DND-41 (cell line): ENCODE measurements around the gene TIMM50.

ENCODE experiments used
- ATAC-seq: fragments of 200-7000 bp; cut with Tn5 transposase; 3 replicates; pipeline ENCODE4 v1.9.1; 2021; ENCODE audit warnings: low read depth; ENCODE audit not compliant: insufficient read depth
- DNase-seq: peaks from one replicate; pipeline ENCODE4 v3.0.0-alpha.2; 2020
- H2AFZ ChIP-seq: 2 replicates; pipeline ENCODE4 v1.6.0; 2012; ENCODE audit warnings: low read depth, low read length
- H3K27ac ChIP-seq: 2 replicates; pipeline ENCODE4 v1.5.1; 2012; ENCODE audit warnings: low read length, inconsistent platforms
- H3K27me3 ChIP-seq: fragments of 200-600 bp; sonication (generic); 2 replicates; pipeline ENCODE4 v1.6.0; 2012; ENCODE audit warnings: low read length, mild to moderate bottlenecking, inconsistent platforms; ENCODE audit not compliant: insufficient read depth, poor library complexity
- H3K36me3 ChIP-seq: 2 replicates; pipeline ENCODE4 v1.5.1; 2012; ENCODE audit warnings: low read length, inconsistent platforms; ENCODE audit not compliant: insufficient read depth
- H3K4me1 ChIP-seq: 2 replicates; pipeline ENCODE4 v1.5.1; 2012; ENCODE audit warnings: mild to moderate bottlenecking, low read length; ENCODE audit not compliant: insufficient read depth
- H3K4me2 ChIP-seq: 2 replicates; pipeline ENCODE4 v1.6.0; 2012; ENCODE audit warnings: mild to moderate bottlenecking, moderate library complexity, low read length, inconsistent platforms; ENCODE audit not compliant: insufficient read depth
- H3K4me3 ChIP-seq, 2 experiments: fragments of 200-600 bp in 1 of 2; shearing (Covaris generic) in 1 of 2; 2 replicates each; pipeline ENCODE4 v1.5.1; 2012 to 2016; ENCODE audit warnings: inconsistent platforms in 2 of 2, low read length in 2 of 2, mild to moderate bottlenecking in 2 of 2, low read depth in 1 of 2, moderate library complexity in 1 of 2
- H3K79me2 ChIP-seq: 2 replicates; pipeline ENCODE4 v1.6.0; 2012; ENCODE audit warnings: low read length, inconsistent platforms; ENCODE audit not compliant: insufficient read depth
- H3K9ac ChIP-seq: 2 replicates; pipeline ENCODE4 v1.6.0; 2012; ENCODE audit warnings: low read depth, mild to moderate bottlenecking, inconsistent platforms, low read length, moderate library complexity
- H3K9me3 ChIP-seq: 2 replicates; pipeline ENCODE4 v1.5.1; 2012; ENCODE audit warnings: low read length, moderate library complexity, mild to moderate bottlenecking, inconsistent platforms; ENCODE audit not compliant: insufficient read depth, severe bottlenecking
- H4K20me1 ChIP-seq: 2 replicates; pipeline ENCODE4 v1.6.0; 2012; ENCODE audit warnings: low read length; ENCODE audit not compliant: insufficient read depth
- EZH2 ChIP-seq: IDR thresholded peaks from 3 replicates; pipeline ENCODE4 v1.6.1; 2012; ENCODE audit warnings: borderline replicate concordance, low read depth, mild to moderate bottlenecking, moderate library complexity, low read length, inconsistent platforms; ENCODE audit not compliant: severe bottlenecking
- TF ChIP-seq, protein P1 (sequence below): IDR thresholded peaks from 2 replicates; pipeline ENCODE4 v1.5.1; 2012; ENCODE audit warnings: borderline replicate concordance, low read length, moderate library complexity, mild to moderate bottlenecking; ENCODE audit not compliant: poor library complexity, severe bottlenecking; ENCODE audit errors: extremely low read depth

Gene TIMM50

DNA sequence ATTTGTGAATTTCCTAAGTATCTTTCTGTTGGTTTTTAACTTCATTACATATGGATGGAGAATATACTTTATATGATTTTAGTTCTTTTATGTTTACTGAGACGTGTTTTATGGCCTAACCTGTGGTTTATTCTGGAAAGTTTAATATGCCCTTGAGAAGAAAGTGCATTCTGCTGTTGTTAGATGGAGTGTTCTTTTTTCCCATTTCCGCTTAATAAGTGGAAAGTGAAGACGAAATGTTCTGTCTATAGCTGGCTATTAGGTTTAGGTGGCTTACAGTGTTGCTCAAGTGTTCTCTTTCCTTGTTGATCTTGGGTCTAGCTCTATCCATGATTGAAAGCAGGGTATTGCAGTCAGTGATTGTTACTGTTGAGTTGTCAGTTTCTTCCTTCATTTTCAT lies 17.2 kb upstream of the TIMM50 start:
- no peak overlapping the region for H2AFZ ChIP-seq
- H3K4me1 ChIP-seq, result no peaks in the 10 kb centered on the region
- H3K9ac ChIP-seq, result no peak overlapping the region
- TF ChIP-seq, protein P1, sequence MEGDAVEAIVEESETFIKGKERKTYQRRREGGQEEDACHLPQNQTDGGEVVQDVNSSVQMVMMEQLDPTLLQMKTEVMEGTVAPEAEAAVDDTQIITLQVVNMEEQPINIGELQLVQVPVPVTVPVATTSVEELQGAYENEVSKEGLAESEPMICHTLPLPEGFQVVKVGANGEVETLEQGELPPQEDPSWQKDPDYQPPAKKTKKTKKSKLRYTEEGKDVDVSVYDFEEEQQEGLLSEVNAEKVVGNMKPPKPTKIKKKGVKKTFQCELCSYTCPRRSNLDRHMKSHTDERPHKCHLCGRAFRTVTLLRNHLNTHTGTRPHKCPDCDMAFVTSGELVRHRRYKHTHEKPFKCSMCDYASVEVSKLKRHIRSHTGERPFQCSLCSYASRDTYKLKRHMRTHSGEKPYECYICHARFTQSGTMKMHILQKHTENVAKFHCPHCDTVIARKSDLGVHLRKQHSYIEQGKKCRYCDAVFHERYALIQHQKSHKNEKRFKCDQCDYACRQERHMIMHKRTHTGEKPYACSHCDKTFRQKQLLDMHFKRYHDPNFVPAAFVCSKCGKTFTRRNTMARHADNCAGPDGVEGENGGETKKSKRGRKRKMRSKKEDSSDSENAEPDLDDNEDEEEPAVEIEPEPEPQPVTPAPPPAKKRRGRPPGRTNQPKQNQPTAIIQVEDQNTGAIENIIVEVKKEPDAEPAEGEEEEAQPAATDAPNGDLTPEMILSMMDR, result no peak
- H3K27ac ChIP-seq, result no peak overlapping the region
- no peaks in the 10 kb centered on the region for H3K9me3 ChIP-seq
- no peaks in the 10 kb centered on the region for H3K79me2 ChIP-seq
- H3K36me3 ChIP-seq, result peaks cover 82% of the 10 kb centered on the region
- H3K4me2 ChIP-seq, result no peak overlapping the region
- no peak overlapping the region for H3K4me3 ChIP-seq
- H3K27me3 ChIP-seq, result no peaks in the 10 kb centered on the region
- ATAC-seq, result no peak
- no peak for DNase-seq
- peaks cover 6% of the 10 kb centered on the region; the same call in 1 of the 2 replicates for H4K20me1 ChIP-seq

DNA sequence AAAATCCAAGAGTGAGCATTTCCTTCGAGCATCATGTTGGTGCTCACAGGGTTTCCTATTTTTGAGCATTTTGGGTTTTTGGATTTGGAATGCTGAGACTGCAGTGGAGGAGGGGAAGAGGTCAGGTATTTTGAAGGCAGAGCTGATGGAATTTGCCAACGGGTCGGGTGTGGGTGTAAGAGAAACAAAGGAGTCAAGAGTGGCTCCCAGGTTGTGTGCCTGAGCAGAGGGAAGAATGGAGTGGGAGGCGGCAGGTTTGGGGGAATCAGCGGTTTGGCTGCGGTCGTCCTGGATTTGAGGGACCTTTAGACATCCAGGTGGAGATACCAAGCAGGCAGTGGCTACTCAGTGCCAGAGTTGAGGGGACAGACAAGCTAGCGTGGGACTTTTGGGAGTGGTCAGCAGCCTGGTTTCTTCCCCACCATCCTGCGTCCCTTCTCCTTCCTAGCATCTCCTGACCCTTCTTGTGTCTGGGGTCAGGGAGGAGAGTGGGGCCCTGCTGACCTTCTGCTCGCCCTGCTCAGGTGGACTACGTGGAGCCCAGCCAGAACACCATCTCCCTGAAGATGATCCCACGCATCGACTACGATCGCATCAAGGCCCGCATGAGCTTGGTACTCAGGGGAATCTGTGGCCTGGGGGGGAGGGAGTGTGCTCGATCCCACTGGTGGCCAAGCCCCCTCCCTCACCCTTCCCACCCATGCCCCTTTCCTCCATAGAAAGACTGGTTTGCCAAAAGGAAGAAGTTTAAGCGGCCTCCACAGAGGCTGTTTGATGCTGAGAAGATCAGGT lies 14.5 kb upstream of the TIMM50 start:
- Histone ChIP-seq H3K4me3 (no peak overlapping the region), H3K36me3 (peaks cover 82% of the 10 kb centered on the region)
- no peak for TF ChIP-seq EZH2
- TF ChIP-seq, protein P1, result no peak

DNA sequence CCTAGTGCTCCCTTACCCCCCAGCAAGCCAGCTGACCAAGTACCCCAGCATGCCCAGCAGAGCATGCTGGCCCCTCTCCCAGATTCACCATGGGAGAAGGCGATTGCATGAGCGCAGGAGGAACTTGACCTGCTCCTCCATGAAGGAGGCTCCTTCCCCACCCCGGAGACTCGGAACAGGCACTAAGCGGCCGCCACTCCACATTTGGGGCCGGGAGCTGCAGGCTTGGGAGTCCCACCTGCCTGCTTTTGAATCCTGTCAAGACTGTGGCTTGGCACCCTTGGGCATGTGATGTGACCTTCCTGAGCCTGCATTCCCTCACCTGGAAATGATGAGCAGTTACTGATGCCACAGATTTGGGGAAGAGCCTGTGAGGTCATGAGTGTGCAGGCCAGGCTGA lies 12.7 kb upstream of the TIMM50 start:
- no peak overlapping the region for H3K9ac ChIP-seq
- no peaks in the 10 kb centered on the region for H3K4me1 ChIP-seq
- TF ChIP-seq, protein P1, result no peak
- TF ChIP-seq EZH2, result no peak
- no peak for DNase-seq
- peaks cover 92% of the 10 kb centered on the region for H3K36me3 ChIP-seq
- H3K4me2 ChIP-seq, result no peak overlapping the region
- H2AFZ ChIP-seq, result no peak overlapping the region
- no peaks in the 10 kb centered on the region for H3K79me2 ChIP-seq
- no peaks in the 10 kb centered on the region for H3K27me3 ChIP-seq
- no peaks in the 10 kb centered on the region for H3K9me3 ChIP-seq
- H3K27ac ChIP-seq, result no peak overlapping the region
- ATAC-seq, result no peak
- no peak overlapping the region for H3K4me3 ChIP-seq
- peaks cover 3% of the 10 kb centered on the region; the same call in 1 of the 2 replicates for H4K20me1 ChIP-seq

More for the DNA sequence above, 14.5 kb upstream of the TIMM50 start:
- no peak for ATAC-seq
- H3K27me3 ChIP-seq, result no peaks in the 10 kb centered on the region
- H3K4me2 ChIP-seq, result no peak overlapping the region
- no peak overlapping the region for H3K27ac ChIP-seq
- no peak for DNase-seq
- H2AFZ ChIP-seq, result no peak overlapping the region
- H3K4me1 ChIP-seq, result no peaks in the 10 kb centered on the region
- H3K9me3 ChIP-seq, result no peaks in the 10 kb centered on the region
- H3K79me2 ChIP-seq, result no peaks in the 10 kb centered on the region
- H3K9ac ChIP-seq, result no peak overlapping the region
- peaks cover 3% of the 10 kb centered on the region; the same call in 1 of the 2 replicates for H4K20me1 ChIP-seq
